GM18508 (cell line): ENCODE measurements around the gene FHOD3.
"Not testable (repeated sequence)": the region's sequence is repeated elsewhere in the genome, so short reads cannot be mapped to it uniquely, and the experiment has no call there.

Source experiments
- ATAC-seq: cut with Tn5 transposase; IDR thresholded peaks from one replicate; pipeline ENCODE4 v1.9.1; 2021; ENCODE audit warnings: moderate number of reproducible peaks; ENCODE audit not compliant: insufficient read depth, unreplicated experiment

FHOD3 gene

DNA sequence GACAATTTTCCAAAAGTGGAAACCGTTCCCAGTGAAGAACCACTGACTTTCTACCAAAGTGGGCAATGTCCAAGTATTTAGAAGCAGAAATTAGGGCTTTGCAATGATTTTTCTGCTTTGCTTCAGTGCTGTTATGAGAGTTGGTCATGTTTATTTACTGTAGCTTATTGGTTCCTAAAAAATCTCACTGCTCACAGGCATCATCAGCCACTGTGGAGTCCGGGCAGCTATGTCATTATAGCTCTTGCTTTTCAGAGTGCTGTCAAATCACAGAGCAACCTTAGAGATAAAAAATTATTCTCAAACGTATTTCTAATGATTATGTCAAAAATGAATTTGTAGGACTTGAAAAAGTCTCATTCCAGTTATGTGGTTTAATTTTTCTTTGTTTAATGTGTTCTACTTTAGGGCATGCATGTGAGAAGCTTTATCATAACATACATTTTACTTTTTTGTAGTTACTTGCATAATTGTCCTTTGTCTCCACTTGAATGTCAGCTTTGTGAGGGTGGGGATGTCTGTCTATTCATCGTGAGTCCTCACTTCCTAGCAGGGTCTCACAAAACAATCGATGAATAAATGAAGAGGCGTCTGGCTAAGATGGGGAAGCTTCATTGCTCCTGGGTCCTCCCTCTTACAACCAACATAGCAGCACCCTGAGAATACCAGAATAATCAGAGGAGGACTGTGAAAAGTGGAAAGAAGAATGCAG, 413.7 kb downstream of the FHOD3 start:
- no peak for ATAC-seq

DNA sequence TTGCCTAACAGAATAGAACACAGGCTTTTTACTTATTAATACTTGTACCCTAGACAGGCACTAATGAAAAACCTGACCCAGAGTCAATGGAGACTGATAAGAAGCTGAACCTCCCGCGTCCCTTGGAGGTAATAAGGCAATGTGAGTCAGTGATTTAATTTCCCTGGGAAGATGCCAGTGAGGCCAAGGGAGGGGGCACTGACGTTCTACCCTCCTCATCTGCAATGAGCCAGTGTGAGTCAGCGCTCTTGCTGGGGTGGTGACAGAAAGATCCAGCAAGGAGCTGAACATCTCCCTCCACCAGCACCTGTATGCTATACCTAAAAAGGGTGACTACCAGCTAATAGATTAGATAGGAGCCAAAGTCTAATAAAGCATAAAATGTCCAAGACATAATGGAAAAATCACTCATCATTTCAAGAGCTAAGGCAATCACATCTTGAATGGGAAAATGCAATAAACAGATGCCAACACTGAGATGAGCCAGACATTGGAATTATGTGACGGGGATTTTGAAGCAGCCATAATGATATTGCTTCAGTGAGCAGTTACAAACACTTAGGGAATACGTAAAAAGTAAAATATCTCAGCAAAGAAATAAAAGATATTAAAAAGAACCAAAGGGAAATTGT, 414.4 kb downstream of the FHOD3 start:
- no peak for ATAC-seq

DNA sequence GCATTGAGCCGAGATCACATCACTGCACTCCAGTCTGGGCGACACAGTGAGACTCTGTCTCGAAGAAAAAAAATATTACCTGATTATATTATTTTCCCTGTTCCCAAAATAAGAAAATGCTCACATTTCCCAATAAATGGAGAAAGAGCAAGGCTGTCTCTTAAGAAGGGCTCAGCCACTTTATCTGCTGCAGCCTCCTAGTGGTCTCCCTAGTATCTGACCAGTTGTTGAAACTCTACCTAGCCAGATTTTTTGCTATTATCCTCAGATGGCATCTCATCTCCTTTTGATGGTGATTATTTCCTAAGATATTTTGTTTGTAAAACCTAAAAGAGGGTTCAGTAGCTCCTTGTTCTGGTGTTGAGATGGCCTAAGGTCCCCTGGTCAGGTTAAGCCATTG, 417.0 kb downstream of the FHOD3 start:
- ATAC-seq: no peak

DNA sequence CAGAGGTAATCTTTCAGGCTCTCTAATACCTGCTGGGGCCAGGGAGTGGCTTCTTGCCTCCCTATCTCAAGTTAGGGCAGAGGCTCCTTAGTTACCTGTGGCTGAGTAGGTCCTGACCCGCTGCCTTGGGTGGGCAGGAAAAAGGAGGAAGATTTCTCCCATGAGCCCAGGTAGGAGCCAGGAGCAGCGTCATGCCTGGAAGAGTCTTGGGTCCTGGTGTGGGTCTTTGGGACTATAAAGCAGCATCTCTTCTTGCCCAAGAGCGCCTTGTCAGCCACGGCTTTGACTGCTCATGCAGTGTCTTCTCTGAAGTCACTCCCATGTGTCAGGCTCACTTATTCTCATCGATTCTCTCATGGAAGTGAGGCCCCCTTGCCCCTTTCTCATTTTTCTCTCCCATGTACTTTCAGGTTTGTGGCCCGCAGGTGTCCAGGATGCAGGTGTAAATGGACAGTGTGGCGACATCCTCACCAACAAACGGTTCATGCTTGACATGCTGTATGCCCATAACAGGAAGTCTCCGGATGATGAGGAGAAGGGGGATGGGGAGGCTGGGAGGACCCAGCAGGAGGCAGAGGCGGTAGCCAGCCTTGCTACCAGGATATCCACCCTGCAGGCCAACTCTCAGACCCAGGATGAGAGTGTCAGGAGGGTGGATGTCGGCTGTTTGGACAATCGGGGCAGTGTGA, 420.1 kb downstream of the FHOD3 start:
- ATAC-seq: no peak

DNA sequence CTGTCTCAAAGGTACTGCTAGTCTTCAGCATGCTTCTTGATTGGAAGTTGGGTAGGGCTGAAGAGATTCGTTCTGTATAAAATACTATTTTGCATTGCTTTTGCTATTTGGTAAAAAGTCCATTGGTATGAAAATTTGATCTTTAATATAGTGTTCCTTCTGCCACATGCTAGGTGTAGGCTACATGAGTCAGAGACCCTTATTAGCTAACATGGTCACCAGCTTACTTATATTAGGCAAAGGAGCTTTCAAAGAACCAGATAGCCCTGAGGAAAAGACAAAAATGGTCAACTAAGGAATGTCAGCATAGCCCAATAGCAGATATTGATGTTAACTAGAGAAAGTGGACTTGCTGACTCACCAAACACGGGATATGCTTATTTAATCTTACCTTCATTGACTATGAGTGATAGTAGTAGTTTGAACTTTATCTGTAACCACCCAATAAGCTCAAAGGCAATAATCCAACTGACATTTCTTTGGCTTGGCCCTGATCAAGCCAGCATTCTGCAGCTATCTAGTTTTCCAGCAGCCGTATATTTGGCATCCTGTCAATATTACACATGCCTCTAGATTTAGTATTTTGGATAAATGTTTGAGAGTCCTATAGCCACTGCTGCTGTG, 421.3 kb downstream of the FHOD3 start:
- no peak for ATAC-seq

DNA sequence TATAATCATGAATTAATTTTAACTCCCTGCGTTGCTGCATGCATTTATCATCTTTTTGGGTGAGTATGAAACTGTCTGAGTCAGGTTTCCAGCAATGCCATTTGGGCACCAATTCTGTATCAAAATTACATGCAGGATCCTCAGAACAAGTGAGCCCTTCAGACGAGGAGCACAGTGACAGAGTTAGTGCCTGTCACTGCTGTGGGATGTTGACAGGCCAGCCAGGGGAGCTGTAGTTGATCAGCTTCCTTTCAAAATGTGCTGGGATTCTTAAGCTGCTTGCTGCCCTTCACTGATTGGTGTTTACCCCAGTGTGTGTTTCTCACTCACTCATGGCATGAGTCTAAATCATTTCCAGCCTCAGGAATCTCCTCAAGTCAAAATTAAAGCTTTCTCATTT, 422.1 kb downstream of the FHOD3 start:
- no peak for ATAC-seq

DNA sequence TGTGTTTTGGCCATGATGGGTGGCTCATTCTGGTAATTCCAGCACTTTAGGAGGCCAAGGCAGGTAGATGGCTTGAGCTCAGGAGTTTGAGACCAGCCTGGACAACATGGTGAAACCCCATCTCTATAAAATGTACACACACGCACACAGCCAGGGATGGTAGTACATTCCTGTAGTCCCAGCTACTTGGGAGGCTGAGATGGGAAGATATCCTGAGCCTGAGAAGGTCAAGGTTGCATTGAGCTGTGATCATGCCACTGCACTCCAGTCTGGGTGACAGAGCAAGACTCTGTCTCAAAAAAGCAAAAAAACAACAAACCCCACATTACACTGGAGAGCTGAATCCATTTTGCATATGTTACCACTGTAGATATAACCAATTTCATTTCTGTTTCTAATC, 423.8 kb downstream of the FHOD3 start:
- ATAC-seq: not testable (repeated sequence)

DNA sequence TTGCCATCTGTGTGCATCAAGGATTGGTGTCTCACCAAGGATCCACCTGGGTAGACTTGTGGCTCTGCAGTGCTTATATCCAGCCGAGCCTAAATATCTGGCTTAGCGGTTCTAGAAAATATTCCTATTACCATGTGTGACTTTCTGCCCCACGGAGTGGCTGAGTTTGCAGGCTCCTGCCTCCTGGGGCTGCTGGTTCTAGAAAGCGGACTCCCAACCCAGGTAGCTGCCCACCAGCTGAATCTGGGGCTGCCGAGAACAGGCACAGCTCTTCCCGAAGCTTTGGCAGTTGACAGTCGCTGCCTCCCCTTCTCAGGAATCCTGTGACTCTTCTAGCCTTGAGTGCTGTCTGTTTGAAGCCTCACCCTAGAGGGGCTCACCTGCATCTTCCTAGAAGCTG, 426.7 kb downstream of the FHOD3 start:
- no peak for ATAC-seq

DNA sequence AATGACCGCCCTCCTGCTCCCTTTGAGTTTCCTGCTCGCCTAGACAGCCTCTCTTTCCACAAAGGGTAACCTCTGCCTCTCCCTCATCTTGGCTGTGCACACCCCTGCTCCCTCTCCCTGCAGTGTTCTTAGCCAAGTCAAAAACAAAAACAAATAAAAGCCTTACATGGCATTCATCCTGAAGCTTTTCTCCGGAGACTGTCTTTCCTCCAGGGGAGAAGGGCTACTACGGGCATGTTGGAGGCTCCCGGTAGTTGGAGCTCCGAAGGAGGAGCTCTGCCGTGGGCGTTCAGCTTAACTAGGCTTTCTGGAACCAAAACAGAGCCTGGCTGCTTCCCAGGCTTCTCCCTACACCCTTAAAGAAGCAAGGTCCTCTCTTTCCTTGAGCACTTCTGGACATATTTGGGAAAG, 427.1 kb downstream of the FHOD3 start:
- ATAC-seq: no peak

DNA sequence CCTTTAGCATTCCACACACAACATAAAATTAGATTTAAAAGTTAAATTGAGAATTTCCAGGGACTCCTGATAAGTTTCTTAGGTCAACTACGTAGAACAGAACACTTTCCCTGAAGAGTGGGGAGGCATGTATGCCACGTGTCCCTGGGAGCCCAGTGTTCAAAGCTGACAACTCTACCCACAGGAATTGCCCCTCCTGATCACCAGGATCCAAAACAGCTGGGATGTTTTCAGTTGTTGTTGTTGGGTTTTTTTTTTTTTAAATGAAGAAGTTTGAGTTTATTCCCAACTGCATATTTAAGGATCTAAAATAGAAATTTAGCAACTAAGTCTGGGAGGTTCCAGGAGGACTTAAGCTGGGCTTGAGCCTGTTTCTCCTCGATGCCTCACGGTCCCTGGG, 430.8 kb downstream of the FHOD3 start:
- ATAC-seq: no peak

DNA sequence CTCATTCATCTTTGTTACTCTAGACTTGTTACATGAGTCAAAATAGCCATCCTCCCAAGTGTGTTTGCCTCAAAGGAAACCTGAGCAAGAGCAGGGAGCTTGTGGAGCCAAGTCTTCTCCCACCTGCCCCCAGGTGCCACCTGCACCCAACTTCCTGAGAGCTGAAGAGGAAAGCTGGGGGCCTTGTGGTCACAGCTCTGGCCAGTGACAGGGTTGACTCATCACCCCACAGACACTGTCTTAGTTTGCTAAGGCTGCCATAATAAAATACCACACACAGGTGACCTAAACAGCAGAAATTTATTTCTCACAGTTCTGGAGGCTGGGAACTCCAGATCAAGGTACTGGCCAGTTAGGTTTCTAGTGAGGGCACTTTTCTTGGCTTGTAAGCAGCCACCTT, 431.7 kb downstream of the FHOD3 start:
- no peak for ATAC-seq

DNA sequence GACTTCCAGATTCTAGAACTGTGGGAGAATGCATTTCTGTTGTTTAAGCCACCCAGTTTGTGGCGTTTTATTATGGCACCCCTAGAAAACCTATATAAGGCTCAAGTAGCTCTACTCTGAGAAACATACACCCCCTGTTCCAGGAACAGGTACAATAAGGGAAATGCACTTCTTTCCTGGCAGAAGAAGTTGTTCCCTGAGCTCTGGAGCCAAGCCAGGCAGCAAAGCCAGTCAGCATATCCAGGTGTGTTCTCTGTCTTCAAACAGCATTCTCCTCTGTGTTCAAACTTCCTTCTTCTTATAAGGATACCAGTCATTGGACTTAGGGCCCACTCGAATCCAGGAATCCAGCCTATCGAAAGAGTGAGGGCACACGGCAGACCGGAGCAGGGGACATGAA, 434.8 kb downstream of the FHOD3 start:
- ATAC-seq: no peak

DNA sequence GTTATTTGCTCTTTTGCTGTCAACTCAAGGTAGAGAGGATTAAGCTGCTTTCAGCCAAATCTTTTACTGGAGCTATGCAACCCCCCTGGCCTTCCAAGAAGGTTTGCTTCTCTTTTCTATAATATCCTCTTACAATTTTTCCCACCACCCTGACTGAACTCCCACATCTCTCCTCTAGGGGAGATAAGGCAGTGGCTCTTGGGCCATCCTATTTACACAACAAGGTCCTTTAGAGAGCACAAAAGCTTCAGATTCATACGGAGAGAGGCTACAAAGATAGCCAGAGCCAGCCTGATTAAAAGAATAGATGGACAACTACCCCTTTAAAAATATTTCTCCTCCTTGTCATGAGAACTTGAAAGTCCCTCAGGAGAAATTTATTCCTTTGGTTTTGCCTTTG, 435.6 kb downstream of the FHOD3 start:
- no peak for ATAC-seq

DNA sequence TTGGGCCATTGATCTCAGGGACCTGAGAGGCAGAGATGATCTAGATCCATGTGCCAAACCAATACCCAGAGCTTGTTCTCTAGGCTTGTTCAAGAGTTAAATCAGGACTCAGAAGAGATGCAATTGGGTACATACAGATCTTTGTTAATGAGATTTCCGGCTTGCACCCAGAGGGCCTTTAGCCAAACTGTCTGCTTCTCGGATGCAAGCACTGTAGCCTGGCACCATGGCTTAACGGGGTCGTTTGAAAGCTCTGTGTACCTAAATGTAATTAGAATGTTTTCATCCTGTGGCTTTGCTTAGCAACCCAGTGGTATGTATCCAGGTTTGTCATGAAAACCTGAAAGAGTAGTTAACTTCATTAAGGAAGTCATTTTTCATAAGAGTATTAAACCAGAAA, 437.1 kb downstream of the FHOD3 start:
- ATAC-seq: no peak

DNA sequence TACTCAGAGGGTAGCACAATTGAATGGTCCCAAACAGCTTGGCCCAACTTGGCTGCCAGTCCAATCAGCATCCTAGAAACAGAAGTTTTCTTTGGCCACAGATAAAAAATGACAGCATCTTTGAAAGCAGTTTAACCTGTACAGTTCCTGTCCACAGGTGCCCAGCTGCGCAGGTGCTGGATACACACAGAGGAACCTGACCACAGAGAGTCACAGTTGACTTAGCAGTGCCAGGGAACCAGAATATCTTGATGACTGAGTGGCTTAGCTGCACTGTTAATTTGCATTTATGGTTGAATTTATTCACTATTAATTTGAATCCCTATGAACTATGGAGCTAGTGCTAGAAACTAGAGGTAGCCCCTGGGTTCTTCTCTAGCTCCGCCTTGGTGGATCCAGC, 437.6 kb downstream of the FHOD3 start:
- no peak for ATAC-seq

DNA sequence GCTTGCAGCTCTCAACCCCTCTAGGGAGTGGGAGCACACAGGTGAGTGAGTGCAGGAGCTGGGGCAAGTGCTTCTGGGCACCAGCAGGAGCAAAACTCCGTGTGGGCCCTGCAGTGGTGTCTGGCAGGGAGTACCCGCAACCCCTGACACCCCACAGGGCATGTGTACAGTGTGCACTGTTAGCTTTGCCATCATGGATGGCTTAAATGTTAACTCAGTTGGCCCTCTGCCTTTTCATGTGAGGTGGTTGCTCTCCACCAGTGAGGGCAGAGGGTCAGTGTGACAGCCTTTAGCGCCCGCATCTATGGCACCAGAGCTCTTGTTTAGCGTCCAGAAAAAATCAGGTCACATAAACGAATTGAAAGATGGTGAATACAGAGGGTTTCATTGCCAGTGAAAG, 438.6 kb downstream of the FHOD3 start:
- ATAC-seq: no peak

DNA sequence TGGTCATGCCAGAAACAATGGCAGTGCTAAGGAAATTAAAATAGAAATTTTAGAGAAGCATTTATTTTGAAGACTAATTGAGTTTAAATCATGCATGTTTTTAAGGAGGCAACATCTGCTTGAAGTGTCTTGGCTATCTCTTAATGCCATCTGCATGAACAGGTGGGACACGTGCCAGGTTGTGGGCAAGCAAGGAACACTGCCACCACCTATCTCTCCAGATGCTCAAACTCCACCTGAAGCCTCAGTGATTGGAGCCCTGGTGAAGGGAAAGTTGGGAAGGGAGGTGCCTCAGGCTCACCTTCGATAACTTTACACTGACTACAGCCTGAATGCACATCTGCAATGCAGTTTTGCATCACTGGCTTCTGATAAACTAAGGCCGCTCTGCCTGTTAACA, 439.8 kb downstream of the FHOD3 start:
- no peak for ATAC-seq

DNA sequence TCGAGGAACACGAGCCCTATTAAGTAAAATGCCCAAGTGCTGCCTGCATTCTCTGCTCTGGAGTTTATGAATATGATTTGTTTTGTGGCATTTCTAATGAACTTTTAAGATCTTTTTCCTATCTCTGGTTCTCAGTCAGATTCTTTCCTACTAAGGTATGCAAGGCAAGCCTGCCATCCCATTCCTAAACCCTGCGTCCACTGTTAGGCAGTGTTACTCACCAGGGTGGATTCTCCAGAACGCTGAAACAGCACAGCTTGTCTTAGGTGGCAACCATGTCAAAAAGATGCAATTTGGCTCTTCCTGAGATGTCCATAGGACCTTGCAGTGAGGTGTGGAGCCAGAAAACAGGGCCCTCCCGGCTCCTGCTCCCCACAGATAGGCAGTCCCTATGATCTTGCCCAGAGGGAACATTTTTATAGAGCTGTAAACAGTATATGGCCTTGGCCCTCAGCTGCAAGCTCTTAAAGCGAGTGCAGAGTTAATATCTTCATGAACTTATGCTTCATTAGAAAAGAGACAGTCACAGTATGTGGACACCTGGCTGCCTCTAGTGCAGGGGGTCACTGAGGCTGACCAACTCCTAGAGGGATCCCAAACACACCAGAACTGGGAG, 446.9 kb downstream of the FHOD3 start:
- no peak for ATAC-seq

DNA sequence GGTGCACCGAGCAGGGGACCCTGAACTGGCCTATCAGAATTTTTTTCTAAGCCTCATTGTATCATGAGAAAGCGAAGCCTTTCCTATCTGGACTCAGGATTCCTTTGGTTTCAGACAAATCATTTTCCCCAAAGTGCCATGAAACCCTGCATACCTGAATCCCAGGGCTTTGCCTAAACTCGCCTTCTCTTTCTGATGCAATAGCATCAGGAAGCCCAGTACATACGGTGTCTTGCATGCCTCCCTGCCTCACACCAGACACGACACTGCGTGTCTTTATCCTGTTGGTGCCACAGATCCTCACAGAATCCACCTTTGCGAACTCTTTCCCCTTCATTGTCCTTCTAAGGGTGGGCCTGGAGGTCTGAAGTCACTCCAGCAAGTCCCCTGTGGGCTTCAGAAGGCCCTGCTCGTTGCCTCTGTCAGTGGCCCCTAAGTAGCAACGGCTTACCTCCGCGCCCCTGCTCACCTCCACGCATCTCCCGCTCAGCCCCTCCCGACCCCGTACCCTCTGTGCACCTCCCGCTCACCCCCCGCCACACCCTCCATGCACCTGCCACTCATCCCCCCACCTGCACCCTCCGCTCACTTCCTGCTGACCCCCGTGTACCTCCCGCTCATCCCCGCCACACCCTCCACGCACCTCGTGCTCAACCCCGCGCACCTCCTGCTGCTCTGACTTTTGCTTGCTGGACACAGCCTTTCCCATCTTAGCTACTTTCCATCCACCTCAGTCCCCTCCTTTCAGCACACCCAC, 447.9 kb downstream of the FHOD3 start:
- no peak for ATAC-seq
